PC-3 (cell line): ENCODE measurements around the gene VPS35.

Experiments used
- EZH2 ChIP-seq: fragments of 300-600 bp; sonication (generic); IDR thresholded peaks from one replicate; pipeline ENCODE4 v1.6.1; 2017; ENCODE audit warnings: antibody characterized with exemption, mild to moderate bottlenecking, low read length; ENCODE audit not compliant: unreplicated experiment
- TF ChIP-seq, protein P1 (sequence below): fragments of 300-600 bp; sonication (generic); conservative IDR thresholded peaks from 2 replicates; pipeline ENCODE4 v1.5.1; 2017; ENCODE audit warnings: antibody characterized with exemption, low read depth, mild to moderate bottlenecking, low read length

GRCh38 chr16:46613352-46613751, 75.6 kb downstream of the VPS35 start:
- TF ChIP-seq, protein P1, sequence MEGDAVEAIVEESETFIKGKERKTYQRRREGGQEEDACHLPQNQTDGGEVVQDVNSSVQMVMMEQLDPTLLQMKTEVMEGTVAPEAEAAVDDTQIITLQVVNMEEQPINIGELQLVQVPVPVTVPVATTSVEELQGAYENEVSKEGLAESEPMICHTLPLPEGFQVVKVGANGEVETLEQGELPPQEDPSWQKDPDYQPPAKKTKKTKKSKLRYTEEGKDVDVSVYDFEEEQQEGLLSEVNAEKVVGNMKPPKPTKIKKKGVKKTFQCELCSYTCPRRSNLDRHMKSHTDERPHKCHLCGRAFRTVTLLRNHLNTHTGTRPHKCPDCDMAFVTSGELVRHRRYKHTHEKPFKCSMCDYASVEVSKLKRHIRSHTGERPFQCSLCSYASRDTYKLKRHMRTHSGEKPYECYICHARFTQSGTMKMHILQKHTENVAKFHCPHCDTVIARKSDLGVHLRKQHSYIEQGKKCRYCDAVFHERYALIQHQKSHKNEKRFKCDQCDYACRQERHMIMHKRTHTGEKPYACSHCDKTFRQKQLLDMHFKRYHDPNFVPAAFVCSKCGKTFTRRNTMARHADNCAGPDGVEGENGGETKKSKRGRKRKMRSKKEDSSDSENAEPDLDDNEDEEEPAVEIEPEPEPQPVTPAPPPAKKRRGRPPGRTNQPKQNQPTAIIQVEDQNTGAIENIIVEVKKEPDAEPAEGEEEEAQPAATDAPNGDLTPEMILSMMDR, result no peak
- no peak for TF ChIP-seq EZH2
